Panc1 (cell line): ENCODE measurements around the gene LRP5.
A peak's percentile ranks its signal among the peaks of the same experiment; 100 is the strongest.

ENCODE experiments used
- POLR2AphosphoS5 ChIP-seq: IDR thresholded peaks from 2 replicates; pipeline ENCODE4 v1.6.1; 2012; ENCODE audit warnings: mild to moderate bottlenecking, low read depth, low read length, moderate library complexity
- SIN3A ChIP-seq: IDR thresholded peaks from 2 replicates; pipeline ENCODE4 v1.6.1; 2012; ENCODE audit warnings: low read depth, mild to moderate bottlenecking, low read length, moderate library complexity, borderline replicate concordance; ENCODE audit not compliant: insufficient read depth
- TF ChIP-seq, protein P1 (sequence below): fragments of 450-650 bp; IDR thresholded peaks from 2 replicates; pipeline ENCODE4 v1.5.1; 2017; ENCODE audit warnings: mild to moderate bottlenecking
- TF ChIP-seq, protein P2 (sequence below), 2 experiments: IDR thresholded peaks; 2 replicates each; pipeline ENCODE4 v1.6.1; 2011 to 2012; ENCODE audit warnings: low read depth in 2 of 2, control low read depth in 1 of 2, low read length in 1 of 2, mild to moderate bottlenecking in 1 of 2, moderate library complexity in 1 of 2; ENCODE audit not compliant: insufficient read depth in 1 of 2

DNA sequence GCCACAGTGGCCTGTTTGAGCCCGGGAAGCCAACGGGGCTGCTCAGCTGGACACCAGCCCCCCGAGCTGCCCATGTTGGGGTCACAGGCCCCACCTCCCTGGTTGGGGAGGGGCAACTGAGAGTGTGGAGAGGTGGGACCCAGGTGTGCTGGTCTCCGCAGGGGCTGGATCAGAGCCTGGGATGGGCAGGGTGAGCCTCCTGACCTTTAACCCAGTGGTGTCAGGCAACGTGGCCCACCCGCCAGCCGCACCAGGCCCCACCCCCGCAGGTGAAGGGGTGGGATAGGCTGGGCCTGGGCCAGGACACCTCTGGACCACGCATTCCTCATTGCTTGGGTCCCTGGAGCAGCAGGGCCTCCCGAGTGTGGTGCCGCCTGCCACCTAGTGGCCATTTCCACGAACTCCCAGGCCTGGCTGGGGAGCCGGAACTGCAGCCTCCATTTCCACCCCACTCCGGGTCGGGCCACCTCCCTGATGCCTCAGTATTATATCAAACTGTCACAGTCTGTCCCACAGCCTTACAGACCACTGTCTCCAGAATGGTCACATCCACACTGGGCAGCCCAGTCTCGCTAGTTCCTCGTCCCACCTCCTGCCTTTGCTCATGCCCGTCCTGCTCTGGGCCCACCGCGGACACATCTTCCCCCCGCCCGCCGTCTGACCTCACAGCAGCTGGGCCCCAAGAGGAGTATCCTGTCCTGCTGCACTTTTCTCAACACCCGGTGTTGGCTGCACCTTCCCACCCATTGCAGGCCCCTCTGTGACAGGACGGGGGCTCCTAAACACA lies 134.8 kb downstream of the LRP5 start:
- TF ChIP-seq, protein P1, sequence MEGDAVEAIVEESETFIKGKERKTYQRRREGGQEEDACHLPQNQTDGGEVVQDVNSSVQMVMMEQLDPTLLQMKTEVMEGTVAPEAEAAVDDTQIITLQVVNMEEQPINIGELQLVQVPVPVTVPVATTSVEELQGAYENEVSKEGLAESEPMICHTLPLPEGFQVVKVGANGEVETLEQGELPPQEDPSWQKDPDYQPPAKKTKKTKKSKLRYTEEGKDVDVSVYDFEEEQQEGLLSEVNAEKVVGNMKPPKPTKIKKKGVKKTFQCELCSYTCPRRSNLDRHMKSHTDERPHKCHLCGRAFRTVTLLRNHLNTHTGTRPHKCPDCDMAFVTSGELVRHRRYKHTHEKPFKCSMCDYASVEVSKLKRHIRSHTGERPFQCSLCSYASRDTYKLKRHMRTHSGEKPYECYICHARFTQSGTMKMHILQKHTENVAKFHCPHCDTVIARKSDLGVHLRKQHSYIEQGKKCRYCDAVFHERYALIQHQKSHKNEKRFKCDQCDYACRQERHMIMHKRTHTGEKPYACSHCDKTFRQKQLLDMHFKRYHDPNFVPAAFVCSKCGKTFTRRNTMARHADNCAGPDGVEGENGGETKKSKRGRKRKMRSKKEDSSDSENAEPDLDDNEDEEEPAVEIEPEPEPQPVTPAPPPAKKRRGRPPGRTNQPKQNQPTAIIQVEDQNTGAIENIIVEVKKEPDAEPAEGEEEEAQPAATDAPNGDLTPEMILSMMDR = peak; percentile 98
- TF ChIP-seq SIN3A = no peak
- TF ChIP-seq POLR2AphosphoS5 = no peak
- TF ChIP-seq, protein P2, sequence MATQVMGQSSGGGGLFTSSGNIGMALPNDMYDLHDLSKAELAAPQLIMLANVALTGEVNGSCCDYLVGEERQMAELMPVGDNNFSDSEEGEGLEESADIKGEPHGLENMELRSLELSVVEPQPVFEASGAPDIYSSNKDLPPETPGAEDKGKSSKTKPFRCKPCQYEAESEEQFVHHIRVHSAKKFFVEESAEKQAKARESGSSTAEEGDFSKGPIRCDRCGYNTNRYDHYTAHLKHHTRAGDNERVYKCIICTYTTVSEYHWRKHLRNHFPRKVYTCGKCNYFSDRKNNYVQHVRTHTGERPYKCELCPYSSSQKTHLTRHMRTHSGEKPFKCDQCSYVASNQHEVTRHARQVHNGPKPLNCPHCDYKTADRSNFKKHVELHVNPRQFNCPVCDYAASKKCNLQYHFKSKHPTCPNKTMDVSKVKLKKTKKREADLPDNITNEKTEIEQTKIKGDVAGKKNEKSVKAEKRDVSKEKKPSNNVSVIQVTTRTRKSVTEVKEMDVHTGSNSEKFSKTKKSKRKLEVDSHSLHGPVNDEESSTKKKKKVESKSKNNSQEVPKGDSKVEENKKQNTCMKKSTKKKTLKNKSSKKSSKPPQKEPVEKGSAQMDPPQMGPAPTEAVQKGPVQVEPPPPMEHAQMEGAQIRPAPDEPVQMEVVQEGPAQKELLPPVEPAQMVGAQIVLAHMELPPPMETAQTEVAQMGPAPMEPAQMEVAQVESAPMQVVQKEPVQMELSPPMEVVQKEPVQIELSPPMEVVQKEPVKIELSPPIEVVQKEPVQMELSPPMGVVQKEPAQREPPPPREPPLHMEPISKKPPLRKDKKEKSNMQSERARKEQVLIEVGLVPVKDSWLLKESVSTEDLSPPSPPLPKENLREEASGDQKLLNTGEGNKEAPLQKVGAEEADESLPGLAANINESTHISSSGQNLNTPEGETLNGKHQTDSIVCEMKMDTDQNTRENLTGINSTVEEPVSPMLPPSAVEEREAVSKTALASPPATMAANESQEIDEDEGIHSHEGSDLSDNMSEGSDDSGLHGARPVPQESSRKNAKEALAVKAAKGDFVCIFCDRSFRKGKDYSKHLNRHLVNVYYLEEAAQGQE (IDR thresholded peaks at IDR 0.05; ENCODE audit: insufficient read depth in 1 of 2, low read depth in 2 of 2, low read length in 1 of 2) = no peak
